Mesendoderm (in vitro differentiated cells): ENCODE measurements around the gene SAMD11.

ENCODE experiments used
- DNase-seq: peaks from one replicate; pipeline ENCODE4 v3.0.0; 2013
- H2AK5ac ChIP-seq: 2 replicates; pipeline ENCODE4 v1.6.1; 2013; ENCODE audit warnings: low read length, inconsistent platforms
- H2BK120ac ChIP-seq: 2 replicates; pipeline ENCODE4 v1.6.1; 2013; ENCODE audit warnings: low read depth, mild to moderate bottlenecking, low read length, moderate library complexity, mixed read lengths
- H2BK15ac ChIP-seq: replicated peaks from 2 replicates; pipeline ENCODE4 v1.6.1; 2013; ENCODE audit warnings: low read depth, mild to moderate bottlenecking, moderate library complexity
- H2BK5ac ChIP-seq: 2 replicates; pipeline ENCODE4 v1.6.1; 2013; ENCODE audit warnings: low read length, inconsistent platforms
- H3K18ac ChIP-seq: 2 replicates; pipeline ENCODE4 v1.6.1; 2013; ENCODE audit warnings: mild to moderate bottlenecking, low read length, mixed read lengths
- H3K23ac ChIP-seq: one replicate; pipeline ENCODE4 v1.6.1; 2013; ENCODE audit warnings: low read length
- H3K27ac ChIP-seq: 2 replicates; pipeline ENCODE4 v1.5.1; 2013; ENCODE audit warnings: low read depth, mild to moderate bottlenecking, inconsistent platforms, low read length, moderate library complexity
- H3K27me3 ChIP-seq: 2 replicates; pipeline ENCODE4 v1.6.1; 2013; ENCODE audit warnings: low read length, control low read depth, mild to moderate bottlenecking, inconsistent platforms; ENCODE audit not compliant: insufficient read depth, poor library complexity
- H3K36me3 ChIP-seq: 2 replicates; pipeline ENCODE4 v1.6.1; 2013; ENCODE audit warnings: low read length, inconsistent platforms; ENCODE audit not compliant: control insufficient read depth, insufficient read depth
- H3K4ac ChIP-seq: one replicate; pipeline ENCODE4 v1.6.1; 2013; ENCODE audit warnings: low read depth, mild to moderate bottlenecking, low read length, moderate library complexity
- H3K4me1 ChIP-seq: 2 replicates; pipeline ENCODE4 v1.6.1; 2013; ENCODE audit warnings: low read depth, low read length, inconsistent platforms; ENCODE audit not compliant: control insufficient read depth
- H3K4me2 ChIP-seq: 2 replicates; pipeline ENCODE4 v1.6.1; 2013; ENCODE audit warnings: low read length
- H3K4me3 ChIP-seq: 2 replicates; pipeline ENCODE4 v1.5.1; 2013; ENCODE audit warnings: mild to moderate bottlenecking, low read length
- H3K56ac ChIP-seq: one replicate; pipeline ENCODE4 v1.6.1; 2013; ENCODE audit warnings: low read length
- H3K79me1 ChIP-seq: 2 replicates; pipeline ENCODE4 v1.6.1; 2013; ENCODE audit warnings: low read length, inconsistent platforms
- H3K79me2 ChIP-seq: 2 replicates; pipeline ENCODE4 v1.6.1; 2013; ENCODE audit warnings: mild to moderate bottlenecking, low read length; ENCODE audit not compliant: control insufficient read depth, insufficient read depth
- H3K9ac ChIP-seq: 2 replicates; pipeline ENCODE4 v1.6.1; 2013; ENCODE audit warnings: low read length, inconsistent platforms
- H4K5ac ChIP-seq: one replicate; pipeline ENCODE4 v1.6.1; 2013; ENCODE audit warnings: low read length
- H4K8ac ChIP-seq: one replicate; pipeline ENCODE4 v1.6.1; 2013; ENCODE audit warnings: low read depth, mild to moderate bottlenecking, control low read depth, low read length, moderate library complexity
- WGBS: extraction: QIAGEN DNeasy Blood & Tissue Kit; methylation state at CpG from one replicate; pipeline ENCODE4 v1.1.7; 2013; ENCODE audit warnings: low lambda C conversion rate, missing lambda C conversion rate; ENCODE audit not compliant: insufficient coverage; ENCODE audit errors: extremely low coverage; 5-methylcytosine and 5-hydroxymethylcytosine counted together

Gene SAMD11

DNA sequence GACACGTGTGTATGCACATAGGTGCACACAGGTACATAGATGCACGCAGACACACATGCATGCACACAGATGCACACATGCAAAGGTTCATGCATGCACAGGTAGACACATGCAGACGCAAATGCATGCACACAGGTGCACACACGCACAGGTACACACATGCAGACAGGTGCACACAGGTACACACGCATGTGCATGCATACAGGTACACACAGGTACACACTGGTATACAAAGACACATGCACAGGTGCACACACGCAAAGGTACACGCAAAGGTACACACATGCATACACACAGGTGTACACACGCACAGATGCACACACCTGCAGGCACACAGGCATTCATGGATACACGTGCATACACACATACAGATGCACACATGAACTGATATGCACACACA is 26.5 kb downstream of the SAMD11 start:
- no peak overlapping the region for H2AK5ac ChIP-seq
- no peak overlapping the region for H3K18ac ChIP-seq
- H3K36me3 ChIP-seq = peaks cover 30% of the 10 kb centered on the region
- H4K5ac ChIP-seq = no peak overlapping the region
- no CpG with 5 or more reads among the region's 9 CpGs for WGBS
- no peak overlapping the region for H2BK120ac ChIP-seq
- H3K23ac ChIP-seq = no peak overlapping the region
- H3K4me2 ChIP-seq = no peak overlapping the region
- no peak for DNase-seq
- no peak overlapping the region for H3K56ac ChIP-seq
- no peak overlapping the region for H2BK5ac ChIP-seq
- no peaks in the 10 kb centered on the region for H3K27me3 ChIP-seq
- H3K4me1 ChIP-seq = no peaks in the 10 kb centered on the region
- no peak overlapping the region for H3K27ac ChIP-seq
- H3K4me3 ChIP-seq = no peak overlapping the region
- H2BK15ac ChIP-seq = no peak overlapping the region
- peaks cover 7% of the 10 kb centered on the region for H3K79me1 ChIP-seq
- H4K8ac ChIP-seq = no peak overlapping the region
- no peak overlapping the region for H3K4ac ChIP-seq
- no peak overlapping the region for H3K9ac ChIP-seq
- no peaks in the 10 kb centered on the region for H3K79me2 ChIP-seq

DNA sequence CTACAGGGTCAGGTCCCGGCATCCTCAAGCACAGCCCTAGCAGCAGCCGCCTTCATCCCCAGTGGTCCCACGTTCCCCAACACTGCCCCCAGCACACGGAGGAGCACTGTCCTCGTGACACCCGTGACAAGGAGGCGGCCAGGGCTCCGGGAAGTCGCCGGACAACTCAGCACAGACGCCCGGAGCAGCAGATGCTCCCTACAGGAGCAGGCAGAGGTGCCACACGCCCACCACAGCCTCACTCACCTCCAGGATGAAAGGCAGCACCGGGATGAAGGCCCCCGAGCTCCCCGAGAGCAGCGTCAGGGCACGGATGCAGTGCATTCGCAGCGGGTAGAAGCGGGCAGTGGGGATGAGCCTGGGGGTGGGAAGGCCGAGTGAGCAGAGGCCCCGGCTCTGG is 27.2 kb downstream of the SAMD11 start:
- no peak overlapping the region for H3K4ac ChIP-seq
- no peak overlapping the region for H3K27ac ChIP-seq
- no peak overlapping the region for H3K18ac ChIP-seq
- H3K4me3 ChIP-seq = no peak overlapping the region
- no CpG with 5 or more reads among the region's 23 CpGs for WGBS
- no peak overlapping the region for H3K23ac ChIP-seq
- DNase-seq = no peak
- no peaks in the 10 kb centered on the region for H3K27me3 ChIP-seq
- H3K9ac ChIP-seq = no peak overlapping the region
- H3K79me2 ChIP-seq = no peaks in the 10 kb centered on the region
- H3K56ac ChIP-seq = no peak overlapping the region
- H4K5ac ChIP-seq = no peak overlapping the region
- H3K4me2 ChIP-seq = no peak overlapping the region
- H4K8ac ChIP-seq = no peak overlapping the region
- H2AK5ac ChIP-seq = no peak overlapping the region
- H2BK120ac ChIP-seq = no peak overlapping the region
- no peak overlapping the region for H2BK5ac ChIP-seq
- peaks cover 34% of the 10 kb centered on the region for H3K36me3 ChIP-seq
- no peaks in the 10 kb centered on the region for H3K4me1 ChIP-seq
- peaks cover 7% of the 10 kb centered on the region for H3K79me1 ChIP-seq
- H2BK15ac ChIP-seq = no peak overlapping the region

DNA sequence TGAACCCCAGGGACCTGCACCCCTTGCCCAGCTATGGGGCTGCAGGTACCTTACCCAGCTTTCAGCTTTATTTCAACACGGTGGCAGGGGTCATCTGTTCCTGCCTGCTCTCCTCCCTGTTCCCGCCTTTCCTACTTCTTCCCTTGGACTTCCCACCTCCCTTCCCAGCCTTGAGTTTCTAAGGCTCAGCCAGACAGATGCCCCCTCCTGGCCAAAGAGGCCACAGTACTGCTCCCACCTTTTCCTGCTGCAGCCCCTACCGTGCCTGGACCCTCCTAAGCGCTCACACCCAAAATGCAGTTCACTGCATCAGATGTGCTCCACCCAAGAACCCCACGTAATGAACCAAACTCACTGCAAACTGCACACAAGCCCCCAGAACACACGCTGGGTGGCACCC is 27.6 kb downstream of the SAMD11 start:
- H3K23ac ChIP-seq = no peak overlapping the region
- no peak overlapping the region for H2BK5ac ChIP-seq
- DNase-seq = peak; percentile 76
- peaks cover 7% of the 10 kb centered on the region for H3K79me1 ChIP-seq
- H3K18ac ChIP-seq = no peak overlapping the region
- no peak overlapping the region for H3K9ac ChIP-seq
- H4K5ac ChIP-seq = no peak overlapping the region
- no peaks in the 10 kb centered on the region for H3K4me1 ChIP-seq
- no peak overlapping the region for H2BK15ac ChIP-seq
- no peak overlapping the region for H3K4me2 ChIP-seq
- no peak overlapping the region for H2BK120ac ChIP-seq
- no peak overlapping the region for H3K4me3 ChIP-seq
- no peak overlapping the region for H3K27ac ChIP-seq
- no peak overlapping the region for H3K4ac ChIP-seq
- H3K56ac ChIP-seq = no peak overlapping the region
- no peaks in the 10 kb centered on the region for H3K79me2 ChIP-seq
- no peaks in the 10 kb centered on the region for H3K27me3 ChIP-seq
- no peak overlapping the region for H4K8ac ChIP-seq
- H3K36me3 ChIP-seq = peaks cover 34% of the 10 kb centered on the region
- no CpG with 5 or more reads among the region's 6 CpGs for WGBS
- H2AK5ac ChIP-seq = no peak overlapping the region

DNA sequence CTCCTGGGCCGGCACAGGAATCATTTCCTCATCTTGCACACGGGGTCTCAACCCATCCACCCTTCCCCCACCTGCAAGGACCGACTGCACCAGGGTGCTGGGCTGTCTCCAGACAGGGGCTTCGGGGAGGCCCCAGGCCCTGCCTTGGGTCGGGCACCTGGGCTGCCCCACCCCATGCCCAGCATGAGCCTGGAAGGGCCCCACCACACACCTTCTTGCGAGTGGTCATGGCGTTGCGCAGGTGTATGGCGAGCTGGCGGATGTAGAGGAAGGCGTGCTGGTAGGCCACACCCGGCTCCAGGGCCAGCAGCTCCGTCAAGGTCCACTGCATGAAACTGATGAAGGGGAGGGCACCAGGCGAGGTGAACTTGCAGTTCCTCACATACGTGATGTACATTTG is 28.5 kb downstream of the SAMD11 start:
- peaks cover 9% of the 10 kb centered on the region for H3K79me1 ChIP-seq
- no peak overlapping the region for H2AK5ac ChIP-seq
- H3K4me1 ChIP-seq = no peaks in the 10 kb centered on the region
- no peak overlapping the region for H3K4me3 ChIP-seq
- no peak overlapping the region for H4K8ac ChIP-seq
- no peak overlapping the region for H3K23ac ChIP-seq
- H3K36me3 ChIP-seq = peaks cover 35% of the 10 kb centered on the region
- no peak overlapping the region for H2BK5ac ChIP-seq
- no CpG with 5 or more reads among the region's 15 CpGs for WGBS
- H3K18ac ChIP-seq = no peak overlapping the region
- H3K27ac ChIP-seq = no peak overlapping the region
- DNase-seq = no peak
- H2BK15ac ChIP-seq = no peak overlapping the region
- no peak overlapping the region for H3K4ac ChIP-seq
- no peak overlapping the region for H2BK120ac ChIP-seq
- H3K56ac ChIP-seq = no peak overlapping the region
- H3K79me2 ChIP-seq = peaks cover under 1% of the 10 kb centered on the region
- no peaks in the 10 kb centered on the region for H3K27me3 ChIP-seq
- H3K9ac ChIP-seq = no peak overlapping the region
- H4K5ac ChIP-seq = no peak overlapping the region
- H3K4me2 ChIP-seq = no peak overlapping the region

DNA sequence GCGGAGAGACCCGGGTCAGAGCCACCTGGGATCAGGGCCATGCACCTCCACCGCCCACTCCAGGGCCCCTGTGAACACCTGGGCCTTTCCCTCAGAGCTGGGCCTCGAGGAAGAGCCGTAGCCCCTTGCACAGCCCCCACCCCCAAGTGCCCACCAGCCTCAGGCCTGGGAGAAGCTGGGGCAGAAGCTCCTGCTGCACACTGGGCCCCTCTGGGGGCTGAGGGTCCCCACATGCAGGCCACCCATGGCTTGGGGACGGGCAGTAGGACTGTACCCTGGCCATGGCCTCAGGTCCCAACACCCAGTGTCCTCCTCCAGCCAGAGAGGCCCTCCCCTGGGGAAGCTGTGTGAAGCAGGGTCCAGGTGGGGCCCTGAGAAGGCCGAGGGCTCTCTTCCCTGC is 28.9 kb downstream of the SAMD11 start:
- Histone ChIP-seq H3K56ac (no peak overlapping the region), H3K27ac (no peak overlapping the region)
- WGBS = no CpG with 5 or more reads among the region's 7 CpGs

DNA sequence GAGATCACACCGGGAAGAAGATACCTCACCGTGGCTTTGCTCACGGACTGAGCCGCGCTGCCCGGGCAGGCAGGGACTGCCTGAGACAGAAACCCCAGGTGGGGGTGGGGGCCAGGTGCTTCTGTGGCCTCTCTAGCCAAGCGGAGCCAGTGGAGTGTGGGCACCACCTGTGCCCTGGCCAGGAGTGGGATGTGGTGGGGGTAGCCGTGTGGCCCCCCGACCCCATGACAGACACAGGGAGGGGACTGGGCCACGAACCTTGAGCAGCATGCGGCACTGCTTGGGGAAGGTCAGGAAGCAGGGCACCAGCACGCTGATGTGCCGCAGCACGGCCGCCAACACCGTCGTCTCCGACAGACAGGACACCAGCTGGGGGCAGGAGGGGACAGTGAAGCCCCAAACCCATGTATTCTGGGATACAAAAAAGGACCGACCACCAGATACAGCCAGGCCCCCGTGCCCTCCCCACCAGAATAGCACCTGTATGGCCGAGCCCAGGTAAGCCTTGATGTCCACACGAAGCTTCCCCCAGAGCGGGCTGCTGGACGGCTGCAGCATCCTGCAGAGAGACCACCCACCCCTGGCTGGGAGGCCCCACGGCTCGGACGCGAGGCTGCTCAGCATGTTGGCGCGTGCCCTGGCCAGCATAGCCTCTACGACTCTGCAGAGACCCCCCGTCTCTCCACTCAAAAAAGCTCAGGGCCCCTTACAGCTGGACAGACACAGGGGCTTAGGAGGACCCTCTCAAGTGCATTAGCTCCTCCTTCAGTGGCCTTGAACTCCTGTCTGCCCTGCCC is 30.0 kb downstream of the SAMD11 start:
- peaks cover 12% of the 10 kb centered on the region for H3K79me2 ChIP-seq
- H3K4me1 ChIP-seq = no peaks in the 10 kb centered on the region
- H2BK15ac ChIP-seq = no peak overlapping the region
- no peak for DNase-seq
- no peak overlapping the region for H2AK5ac ChIP-seq
- H3K56ac ChIP-seq = no peak overlapping the region
- peaks cover 31% of the 10 kb centered on the region for H3K36me3 ChIP-seq
- no peak overlapping the region for H3K18ac ChIP-seq
- no peak overlapping the region for H3K4ac ChIP-seq
- no peak overlapping the region for H3K27ac ChIP-seq
- no peak overlapping the region for H3K4me3 ChIP-seq
- H2BK5ac ChIP-seq = no peak overlapping the region
- no peak overlapping the region for H4K8ac ChIP-seq
- H2BK120ac ChIP-seq = no peak overlapping the region
- no CpG with 5 or more reads among the region's 32 CpGs for WGBS
- H3K79me1 ChIP-seq = peaks cover 20% of the 10 kb centered on the region
- H3K27me3 ChIP-seq = no peaks in the 10 kb centered on the region
- no peak overlapping the region for H3K9ac ChIP-seq
- H4K5ac ChIP-seq = no peak overlapping the region
- no peak overlapping the region for H3K4me2 ChIP-seq
- H3K23ac ChIP-seq = no peak overlapping the region

More for the DNA sequence above, 28.9 kb downstream of the SAMD11 start:
- Histone ChIP-seq H3K4me2 (no peak overlapping the region), H3K79me1 (peaks cover 13% of the 10 kb centered on the region), H3K4me1 (no peaks in the 10 kb centered on the region), H2BK15ac (no peak overlapping the region), H3K18ac (no peak overlapping the region), H3K27me3 (no peaks in the 10 kb centered on the region), H3K9ac (no peak overlapping the region), H3K4me3 (no peak overlapping the region), H3K79me2 (peaks cover 4% of the 10 kb centered on the region), H4K5ac (no peak overlapping the region), H2BK120ac (no peak overlapping the region), H2BK5ac (no peak overlapping the region), H3K23ac (no peak overlapping the region), H3K4ac (no peak overlapping the region), H3K36me3 (peaks cover 34% of the 10 kb centered on the region), H4K8ac (no peak overlapping the region), H2AK5ac (no peak overlapping the region)
- DNase-seq = no peak
